ENCODE results near the gene MICAL2.

Gene MICAL2

DNA sequence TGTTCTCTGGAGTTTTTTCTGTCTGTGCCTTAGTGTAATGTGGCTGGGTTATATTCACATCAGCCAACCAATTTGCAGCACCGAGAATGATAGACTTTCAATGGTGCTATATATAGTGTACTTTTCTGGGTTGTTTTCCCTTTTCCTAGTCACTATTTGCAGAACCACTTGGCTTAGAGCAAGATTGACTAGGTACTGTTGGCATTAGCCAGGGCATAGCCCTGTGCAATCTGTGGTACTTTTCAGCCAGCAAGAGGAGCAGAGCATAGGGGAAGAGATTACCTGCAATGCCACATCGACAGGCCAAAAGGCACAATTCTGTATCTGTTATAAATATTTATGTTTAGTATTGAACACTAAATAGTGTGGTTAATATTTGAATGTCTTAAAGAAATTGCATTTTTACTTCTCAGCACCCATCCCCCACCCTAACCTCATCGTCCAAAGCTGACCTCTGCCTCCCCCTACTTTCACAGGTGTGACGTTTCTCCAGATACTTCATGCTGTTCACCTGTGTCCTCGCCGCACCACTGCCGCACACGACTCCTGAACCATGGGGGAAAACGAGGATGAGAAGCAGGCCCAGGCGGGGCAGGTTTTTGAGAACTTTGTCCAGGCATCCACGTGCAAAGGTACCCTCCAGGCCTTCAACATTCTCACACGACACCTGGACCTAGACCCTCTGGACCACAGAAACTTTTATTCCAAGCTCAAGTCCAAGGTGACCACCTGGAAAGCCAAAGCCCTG lies 51.4 kb downstream of the MICAL2 start:
- TF ChIP-seq, protein P1, sequence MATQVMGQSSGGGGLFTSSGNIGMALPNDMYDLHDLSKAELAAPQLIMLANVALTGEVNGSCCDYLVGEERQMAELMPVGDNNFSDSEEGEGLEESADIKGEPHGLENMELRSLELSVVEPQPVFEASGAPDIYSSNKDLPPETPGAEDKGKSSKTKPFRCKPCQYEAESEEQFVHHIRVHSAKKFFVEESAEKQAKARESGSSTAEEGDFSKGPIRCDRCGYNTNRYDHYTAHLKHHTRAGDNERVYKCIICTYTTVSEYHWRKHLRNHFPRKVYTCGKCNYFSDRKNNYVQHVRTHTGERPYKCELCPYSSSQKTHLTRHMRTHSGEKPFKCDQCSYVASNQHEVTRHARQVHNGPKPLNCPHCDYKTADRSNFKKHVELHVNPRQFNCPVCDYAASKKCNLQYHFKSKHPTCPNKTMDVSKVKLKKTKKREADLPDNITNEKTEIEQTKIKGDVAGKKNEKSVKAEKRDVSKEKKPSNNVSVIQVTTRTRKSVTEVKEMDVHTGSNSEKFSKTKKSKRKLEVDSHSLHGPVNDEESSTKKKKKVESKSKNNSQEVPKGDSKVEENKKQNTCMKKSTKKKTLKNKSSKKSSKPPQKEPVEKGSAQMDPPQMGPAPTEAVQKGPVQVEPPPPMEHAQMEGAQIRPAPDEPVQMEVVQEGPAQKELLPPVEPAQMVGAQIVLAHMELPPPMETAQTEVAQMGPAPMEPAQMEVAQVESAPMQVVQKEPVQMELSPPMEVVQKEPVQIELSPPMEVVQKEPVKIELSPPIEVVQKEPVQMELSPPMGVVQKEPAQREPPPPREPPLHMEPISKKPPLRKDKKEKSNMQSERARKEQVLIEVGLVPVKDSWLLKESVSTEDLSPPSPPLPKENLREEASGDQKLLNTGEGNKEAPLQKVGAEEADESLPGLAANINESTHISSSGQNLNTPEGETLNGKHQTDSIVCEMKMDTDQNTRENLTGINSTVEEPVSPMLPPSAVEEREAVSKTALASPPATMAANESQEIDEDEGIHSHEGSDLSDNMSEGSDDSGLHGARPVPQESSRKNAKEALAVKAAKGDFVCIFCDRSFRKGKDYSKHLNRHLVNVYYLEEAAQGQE (IDR thresholded peaks at IDR 0.05; ENCODE audit: low read depth): no peak
- TF ChIP-seq RAD21 (IDR thresholded peaks at IDR 0.05; ENCODE audit: low read depth): no peak

- TF ChIP-seq YY1 (IDR thresholded peaks at IDR 0.05; ENCODE audit: low read depth) (no peak), USF1 (IDR thresholded peaks at IDR 0.05) (no peak), CEBPB (IDR thresholded peaks at IDR 0.05) (no peak), EP300 (IDR thresholded peaks at IDR 0.05; ENCODE audit: borderline replicate concordance) (no peak), FOXM1 (IDR thresholded peaks at IDR 0.05; ENCODE audit: borderline replicate concordance, low read depth) (no peak), RAD21 (IDR thresholded peaks at IDR 0.05; ENCODE audit: low read depth) (no peak), TAF1 (IDR thresholded peaks at IDR 0.05; ENCODE audit: low read depth) (no peak), EGR1 (IDR thresholded peaks at IDR 0.05) (no peak), ZBTB7A (IDR thresholded peaks at IDR 0.05; ENCODE audit: low read depth) (no peak)
- TF ChIP-seq, protein P1 (IDR thresholded peaks at IDR 0.05; ENCODE audit: low read depth): no peak
Observed at GRCh38 chr11:12162652-12163051, 52.3 kb downstream of the MICAL2 start.

- TF ChIP-seq CREB1 (IDR thresholded peaks at IDR 0.05; ENCODE audit: low read depth) (no peak), FOXM1 (IDR thresholded peaks at IDR 0.05; ENCODE audit: borderline replicate concordance, low read depth) (no peak), USF1 (IDR thresholded peaks at IDR 0.05) (no peak), EGR1 (IDR thresholded peaks at IDR 0.05) (no peak), TCF12 (IDR thresholded peaks at IDR 0.05; ENCODE audit: low read depth) (no peak), NFIC (IDR thresholded peaks at IDR 0.05) (no peak), EP300 (IDR thresholded peaks at IDR 0.05; ENCODE audit: borderline replicate concordance) (no peak), TAF1 (IDR thresholded peaks at IDR 0.05; ENCODE audit: low read depth) (no peak)
- TF ChIP-seq, protein P1 (IDR thresholded peaks at IDR 0.05; ENCODE audit: low read depth): no peak
Observed at GRCh38 chr11:12163181-12163941, 53.0 kb downstream of the MICAL2 start.

DNA sequence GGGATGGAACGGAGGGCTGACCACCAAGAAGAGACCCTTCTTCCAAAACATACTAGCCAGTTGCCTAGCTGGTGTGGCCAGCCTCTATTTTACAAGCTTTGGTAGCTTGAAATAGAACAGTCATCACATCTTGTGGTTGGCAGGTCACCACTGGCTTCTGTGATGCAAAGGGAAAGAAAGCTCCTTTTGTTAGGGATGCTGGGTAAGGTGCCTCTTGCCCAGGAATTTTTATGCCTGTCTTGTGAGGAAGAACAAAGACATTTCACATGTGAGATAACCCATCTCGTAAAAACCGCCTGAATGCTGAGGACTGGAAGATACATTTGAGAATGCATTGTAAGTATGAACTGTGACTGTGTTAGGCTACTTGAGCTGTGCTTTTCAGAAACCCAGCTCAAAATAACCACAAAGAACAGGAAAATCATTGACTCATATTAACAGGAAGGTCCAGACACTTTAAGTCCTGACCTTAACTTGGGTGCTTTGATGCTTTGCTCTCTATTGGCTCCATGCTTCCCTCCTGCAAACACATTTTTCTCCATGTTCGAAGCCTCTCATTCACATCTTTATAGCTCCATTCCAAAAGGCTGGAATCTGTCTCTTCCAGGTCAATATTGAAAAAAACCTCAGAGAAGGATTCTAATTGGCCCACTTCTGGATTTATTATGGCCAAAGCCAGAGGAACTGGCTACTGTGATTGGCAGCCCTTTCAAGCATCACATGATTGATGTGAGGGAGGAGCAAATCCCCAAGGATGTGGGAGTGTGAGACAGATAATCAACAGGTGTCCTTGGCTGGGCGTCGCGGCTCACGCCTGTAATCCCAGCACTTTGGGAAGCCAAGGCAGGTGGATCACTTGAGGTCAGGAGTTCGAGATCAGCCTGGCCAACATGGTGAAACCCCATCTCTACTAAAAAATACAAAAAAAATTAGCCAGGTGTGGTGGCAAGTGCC lies 53.9 kb downstream of the MICAL2 start:
- TF ChIP-seq ZBTB7A (IDR thresholded peaks at IDR 0.05; ENCODE audit: low read depth) (no peak), EGR1 (IDR thresholded peaks at IDR 0.05) (no peak), YY1 (IDR thresholded peaks at IDR 0.05; ENCODE audit: low read depth) (no peak), TCF12 (IDR thresholded peaks at IDR 0.05; ENCODE audit: low read depth) (no peak), USF1 (IDR thresholded peaks at IDR 0.05) (no peak), EP300 (IDR thresholded peaks at IDR 0.05; ENCODE audit: borderline replicate concordance) (no peak), FOXM1 (IDR thresholded peaks at IDR 0.05; ENCODE audit: borderline replicate concordance, low read depth) (no peak), CREB1 (IDR thresholded peaks at IDR 0.05; ENCODE audit: low read depth) (no peak), NFIC (IDR thresholded peaks at IDR 0.05) (no peak), MAX (IDR thresholded peaks at IDR 0.05) (no peak), TEAD4 (IDR thresholded peaks at IDR 0.05) (no peak), CEBPB (IDR thresholded peaks at IDR 0.05) (no peak), RAD21 (IDR thresholded peaks at IDR 0.05; ENCODE audit: low read depth) (no peak), TAF1 (IDR thresholded peaks at IDR 0.05; ENCODE audit: low read depth) (no peak)
- TF ChIP-seq, protein P1 (IDR thresholded peaks at IDR 0.05; ENCODE audit: low read depth): no peak

Data from Ishikawa (cell line).